PC-3 (cell line): ENCODE measurements around the gene MED12L. TPM values are rescaled to one million over a fixed set of nuclear protein-coding genes. Genes with fewer than 3 reads are reported as not detected.

Experiments
- ATAC-seq: fragments of 200-7000 bp; cut with Tn5 transposase; 2 replicates; pipeline ENCODE4 v1.9.1; 2020; ENCODE audit warnings: mild to moderate bottlenecking, moderate library complexity
- BruUV-seq: library from RNA; stranded (reverse); fragments of 400-500 nt; replicated peaks from 2 replicates; lab custom pipeline; 2021; lab: Mats Ljungman, UMichigan
- CTCF ChIA-PET: fragments of 300-600 bp; sonication (Branson Sonifier 250); formaldehyde crosslinking; loops from one replicate; lab custom pipeline; 2022; ENCODE audit warnings: antibody characterized with exemption; lab: Charles Lee
- POLR2A ChIA-PET: fragments of 300-600 bp; sonication (Branson Sonifier 250); formaldehyde crosslinking; loops from one replicate; lab custom pipeline; 2022; ENCODE audit warnings: antibody characterized with exemption; ENCODE audit not compliant: unreplicated experiment; lab: Charles Lee
- DNase-seq: peaks from one replicate; pipeline ENCODE4 v3.0.0-alpha.2; 2015
- H2AFZ ChIP-seq: fragments of 300-600 bp; sonication (generic); 2 replicates; pipeline ENCODE4 v1.6.0; 2016; ENCODE audit warnings: antibody characterized with exemption, low read length
- H3F3A ChIP-seq: fragments of 300-600 bp; sonication (generic); one replicate; pipeline ENCODE4 v1.6.0; 2017; ENCODE audit warnings: antibody characterized with exemption, low read length, control low read depth, mild to moderate bottlenecking; ENCODE audit not compliant: unreplicated experiment
- H3K27ac ChIP-seq: fragments of 300-600 bp; sonication (generic); 2 replicates; pipeline ENCODE4 v1.5.1; 2016; ENCODE audit warnings: mild to moderate bottlenecking, low read length
- H3K27me3 ChIP-seq: fragments of 300-600 bp; sonication (generic); 2 replicates; pipeline ENCODE4 v1.6.1; 2016; ENCODE audit warnings: low read length, mixed read lengths
- H3K36me3 ChIP-seq: fragments of 300-600 bp; sonication (generic); 2 replicates; pipeline ENCODE4 v1.6.1; 2016; ENCODE audit warnings: low read depth, mixed run types, low read length, mixed read lengths
- H3K4me1 ChIP-seq: fragments of 300-600 bp; sonication (generic); 2 replicates; pipeline ENCODE4 v1.5.1; 2016; ENCODE audit warnings: low read length; ENCODE audit not compliant: insufficient read depth
- H3K4me2 ChIP-seq: fragments of 300-600 bp; sonication (generic); 2 replicates; pipeline ENCODE4 v1.6.0; 2016; ENCODE audit warnings: low read length
- H3K4me3 ChIP-seq: fragments of 300-600 bp; sonication (generic); 2 replicates; pipeline ENCODE4 v1.5.1; 2016; ENCODE audit warnings: mild to moderate bottlenecking, low read length, mixed read lengths
- H3K79me2 ChIP-seq: fragments of 300-600 bp; sonication (generic); 2 replicates; pipeline ENCODE4 v1.6.1; 2017; ENCODE audit warnings: low read length, mixed read lengths
- H3K9ac ChIP-seq: fragments of 300-600 bp; sonication (generic); 2 replicates; pipeline ENCODE4 v1.6.0; 2016; ENCODE audit warnings: mild to moderate bottlenecking, low read length
- H3K9me2 ChIP-seq: fragments of 300-600 bp; sonication (generic); replicated peaks from 2 replicates; pipeline ENCODE4 v1.6.1; 2016; ENCODE audit warnings: mixed run types, low read length, mixed read lengths
- H3K9me3 ChIP-seq: fragments of 300-600 bp; sonication (generic); 2 replicates; pipeline ENCODE4 v1.6.1; 2016; ENCODE audit warnings: low read length, mixed read lengths
- H4K20me1 ChIP-seq: fragments of 300-600 bp; sonication (generic); 2 replicates; pipeline ENCODE4 v1.6.1; 2016; ENCODE audit warnings: low read length, mixed read lengths
- CTCF ChIP-seq: fragments of 300-600 bp; sonication (generic); conservative IDR thresholded peaks from 2 replicates; pipeline ENCODE4 v1.5.1; 2017; ENCODE audit warnings: antibody characterized with exemption, low read depth, mild to moderate bottlenecking, low read length
- EZH2 ChIP-seq: fragments of 300-600 bp; sonication (generic); IDR thresholded peaks from one replicate; pipeline ENCODE4 v1.6.1; 2017; ENCODE audit warnings: antibody characterized with exemption, mild to moderate bottlenecking, low read length; ENCODE audit not compliant: unreplicated experiment
- EZH2phosphoT487 ChIP-seq: fragments of 300-600 bp; sonication (generic); IDR thresholded peaks from 2 replicates; pipeline ENCODE4 v1.6.1; 2018; ENCODE audit warnings: mild to moderate bottlenecking, antibody characterized with exemption, low read length, borderline replicate concordance
- intact Hi-C: fragments of 100-400 bp; cut with micrococcal nuclease; formaldehyde crosslinking; loops from 2 replicates; pipeline ENCODE4 v1.9.0; 2023
- total RNA-seq: library from RNA; depleted of rRNA; stranded (reverse); fragments of >200 nt; gene quantifications from 2 replicates; pipeline ENCODE4 v1.2.3, GENCODE V29; 2014

The MED12L gene
- total RNA-seq, 1 experiment from 2014 or later = 0.55 TPM

GRCh38 chr3:151329363-151329762 lies 243.9 kb downstream of the MED12L start, which contains the start of gene P2RY13:
Gene P2RY13, minus strand, starts transcription at chr3:151329549. Its CDS starts 21 bp downstream, at chr3:151329528.
- no peak within 1 kb of the TSS for H3K9ac ChIP-seq
- H3K4me3 ChIP-seq = peak within 1 kb of the TSS; percentile 18; the same call in 1 of the 2 replicates
- ATAC-seq = no peak

GRCh38 chr3:151330379-151330778 lies 244.9 kb downstream of the MED12L start:
- Histone ChIP-seq H3K9me3 (no peaks in the 10 kb centered on the region), H3K9me2 (no peaks in the 10 kb centered on the region), H3K4me2 (no peak overlapping the region), H3K4me1 (peaks cover 18% of the 10 kb centered on the region), H4K20me1 (no peaks in the 10 kb centered on the region), H3K27me3 (no peaks in the 10 kb centered on the region), H3K4me3 (no peak overlapping the region), H2AFZ (no peak overlapping the region), H3F3A (no peaks in the 10 kb centered on the region), H3K36me3 (no peaks in the 10 kb centered on the region), H3K79me2 (no peaks in the 10 kb centered on the region), H3K27ac (no peak overlapping the region), H3K9ac (no peak overlapping the region)
- DNase-seq (no peak), ATAC-seq (no peak)
- TF ChIP-seq CTCF = no peak
- TF ChIP-seq EZH2phosphoT487 = no peak
- TF ChIP-seq EZH2 = no peak
- ChIA-PET POLR2A (no interaction called here), CTCF (no interaction called here)
- BruUV-seq = no TSS peak
- intact Hi-C loops = no loop called here

More at GRCh38 chr3:151329363-151329762, 243.9 kb downstream of the MED12L start, which contains the start of gene P2RY13:
- DNase-seq = no peak
- peak within 1 kb of the TSS; percentile 43 for H2AFZ ChIP-seq
- no peak within 1 kb of the TSS for H3K27ac ChIP-seq
- no TSS peak for BruUV-seq
- peaks cover 18% of the 10 kb centered on the region for H3K4me1 ChIP-seq
- intact Hi-C loops = loop anchor here (5.0 kb wide), 1 partner anchor 33 kb away; no protein-coding TSS in a partner anchor
- H4K20me1 ChIP-seq = no peaks in the 10 kb centered on the region
- ChIA-PET POLR2A (no interaction called here), CTCF (no interaction called here)
- H3K9me2 ChIP-seq = no peaks in the 10 kb centered on the region
- H3F3A ChIP-seq = no peaks in the 10 kb centered on the region
- no peaks in the 10 kb centered on the region for H3K79me2 ChIP-seq
- H3K27me3 ChIP-seq = no peaks in the 10 kb centered on the region
- no peaks in the 10 kb centered on the region for H3K9me3 ChIP-seq
- no peaks in the 10 kb centered on the region for H3K36me3 ChIP-seq
- peak within 1 kb of the TSS; percentile 58 for H3K4me2 ChIP-seq
- no peak for TF ChIP-seq CTCF

- no peak for ATAC-seq
- no peak overlapping the region for H3K4me3 ChIP-seq
- H3K4me1 ChIP-seq = peaks cover 18% of the 10 kb centered on the region
- POLR2A ChIA-PET = no interaction called here
- no peaks in the 10 kb centered on the region for H3K36me3 ChIP-seq
- H3K4me2 ChIP-seq = no peak overlapping the region
- H3K27ac ChIP-seq = no peak overlapping the region
- no peaks in the 10 kb centered on the region for H3K79me2 ChIP-seq
- CTCF ChIA-PET = no interaction called here
- DNase-seq = no peak
- no peaks in the 10 kb centered on the region for H3K9me3 ChIP-seq
- H4K20me1 ChIP-seq = no peaks in the 10 kb centered on the region
- TF ChIP-seq EZH2 (no peak), EZH2phosphoT487 (no peak), CTCF (no peak)
- no peaks in the 10 kb centered on the region for H3F3A ChIP-seq
- no peaks in the 10 kb centered on the region for H3K27me3 ChIP-seq
- intact Hi-C loops = no loop called here
- no peaks in the 10 kb centered on the region for H3K9me2 ChIP-seq
- no peak overlapping the region for H2AFZ ChIP-seq
- H3K9ac ChIP-seq = no peak overlapping the region
- no TSS peak for BruUV-seq
Observed at GRCh38 chr3:151330899-151331298, 245.4 kb downstream of the MED12L start.
